ENCODE results near the gene ZNF205. TPM values are rescaled to one million over a fixed set of nuclear protein-coding genes. Genes with fewer than 3 reads are reported as not detected.

Gene ZNF205
- total and polyA plus RNA-seq, 2 of the 4 experiments (the other 2 are of a cell fraction), result 8.2 to 12.7 TPM

DNA sequence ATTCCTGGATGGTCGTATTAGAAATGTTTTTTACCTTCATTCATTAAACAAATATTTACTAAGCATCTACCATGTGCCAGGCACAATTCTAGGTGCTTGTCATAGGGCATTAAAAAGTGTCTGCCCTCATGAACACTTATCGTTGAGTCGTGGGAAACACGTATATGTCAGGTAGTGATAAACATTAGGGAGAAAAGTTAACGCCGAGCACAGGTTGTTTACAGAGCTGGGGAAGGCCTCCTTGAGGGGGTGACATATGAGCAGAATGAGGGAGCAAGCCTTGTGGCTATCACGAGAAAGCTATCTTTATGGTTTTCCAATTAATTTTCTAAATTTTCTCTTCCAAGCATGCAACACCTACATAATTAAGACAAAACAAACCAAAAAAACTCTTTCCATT lies 21.5 kb downstream of the ZNF205 start:
- peak overlapping the region; percentile 82 for H3K27ac ChIP-seq (ENCODE audit: insufficient read depth, low read length)
- H3K36me3 ChIP-seq (ENCODE audit: control insufficient read depth, insufficient read depth, low read length), result peaks cover 6% of the 10 kb centered on the region; the same call in 1 of the 2 replicates
- BruUV-seq (replicated peaks), result no TSS peak
- WGBS, 2 experiments (ENCODE audit: extremely low coverage in 2 of 2, insufficient read length in 1 of 2), result 69% methylated on average over 2 of the region's 7 CpGs; no CpG with 5 or more reads in 1 of the 2 experiments
- H4K5ac ChIP-seq (ENCODE audit: low read depth, low read length), result peak overlapping the region; percentile 92
- no peaks in the 10 kb centered on the region; the same call in 1 of the 2 replicates for H4K20me1 ChIP-seq (ENCODE audit: insufficient read depth, low read length)
- peaks cover 23 to 41% of the 10 kb centered on the region in 2 experiments for H3K79me1 ChIP-seq (ENCODE audit: low read depth in 1 of 2, low read length in 2 of 2)
- H2AK9ac ChIP-seq (replicated peaks; ENCODE audit: low read depth, low read length, poor library complexity), result peak overlapping the region; percentile 76
- H3K27me3 ChIP-seq (ENCODE audit: control insufficient read depth, insufficient read depth, low read length), result no peaks in the 10 kb centered on the region
- peak overlapping the region; percentile 93 to 97 for H4K8ac ChIP-seq (ENCODE audit: low read depth in 2 of 2, low read length in 2 of 2)
- no peak overlapping the region for H2AFZ ChIP-seq (replicated peaks; ENCODE audit: low read length, poor library complexity)
- TF ChIP-seq BHLHE40 (IDR thresholded peaks at IDR 0.05; ENCODE audit: low read depth, low read length) (no peak), FOS (IDR thresholded peaks at IDR 0.05; ENCODE audit: low read depth, low read length) (no peak), CEBPB (IDR thresholded peaks at IDR 0.05; ENCODE audit: low read depth, low read length) (no peak), RAD21 (IDR thresholded peaks at IDR 0.05; ENCODE audit: low read length) (no peak), USF2 (IDR thresholded peaks at IDR 0.05; ENCODE audit: low read depth, low read length) (no peak), SMC3 (IDR thresholded peaks at IDR 0.05; ENCODE audit: low read depth, low read length) (no peak), RFX5 (IDR thresholded peaks at IDR 0.05; ENCODE audit: low read depth, low read length) (no peak), MXI1 (IDR thresholded peaks at IDR 0.05; ENCODE audit: borderline replicate concordance, low read depth, low read length) (no peak), CHD1 (IDR thresholded peaks at IDR 0.05; ENCODE audit: low read depth, low read length) (no peak), MAZ (IDR thresholded peaks at IDR 0.05; ENCODE audit: borderline replicate concordance, low read depth, low read length) (no peak), RCOR1 (IDR thresholded peaks at IDR 0.05; ENCODE audit: insufficient replicate concordance, low read length) (no peak), NFE2L2 (IDR thresholded peaks at IDR 0.05; ENCODE audit: low read depth, low read length) (no peak), POLR2A (IDR thresholded peaks at IDR 0.05; ENCODE audit: low read depth, low read length) (no peak)
- TF ChIP-seq, protein P1, sequence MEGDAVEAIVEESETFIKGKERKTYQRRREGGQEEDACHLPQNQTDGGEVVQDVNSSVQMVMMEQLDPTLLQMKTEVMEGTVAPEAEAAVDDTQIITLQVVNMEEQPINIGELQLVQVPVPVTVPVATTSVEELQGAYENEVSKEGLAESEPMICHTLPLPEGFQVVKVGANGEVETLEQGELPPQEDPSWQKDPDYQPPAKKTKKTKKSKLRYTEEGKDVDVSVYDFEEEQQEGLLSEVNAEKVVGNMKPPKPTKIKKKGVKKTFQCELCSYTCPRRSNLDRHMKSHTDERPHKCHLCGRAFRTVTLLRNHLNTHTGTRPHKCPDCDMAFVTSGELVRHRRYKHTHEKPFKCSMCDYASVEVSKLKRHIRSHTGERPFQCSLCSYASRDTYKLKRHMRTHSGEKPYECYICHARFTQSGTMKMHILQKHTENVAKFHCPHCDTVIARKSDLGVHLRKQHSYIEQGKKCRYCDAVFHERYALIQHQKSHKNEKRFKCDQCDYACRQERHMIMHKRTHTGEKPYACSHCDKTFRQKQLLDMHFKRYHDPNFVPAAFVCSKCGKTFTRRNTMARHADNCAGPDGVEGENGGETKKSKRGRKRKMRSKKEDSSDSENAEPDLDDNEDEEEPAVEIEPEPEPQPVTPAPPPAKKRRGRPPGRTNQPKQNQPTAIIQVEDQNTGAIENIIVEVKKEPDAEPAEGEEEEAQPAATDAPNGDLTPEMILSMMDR (conservative IDR thresholded peaks at IDR 0.05; ENCODE audit: low read depth, low read length), result no peak
- TF ChIP-seq, protein P2, sequence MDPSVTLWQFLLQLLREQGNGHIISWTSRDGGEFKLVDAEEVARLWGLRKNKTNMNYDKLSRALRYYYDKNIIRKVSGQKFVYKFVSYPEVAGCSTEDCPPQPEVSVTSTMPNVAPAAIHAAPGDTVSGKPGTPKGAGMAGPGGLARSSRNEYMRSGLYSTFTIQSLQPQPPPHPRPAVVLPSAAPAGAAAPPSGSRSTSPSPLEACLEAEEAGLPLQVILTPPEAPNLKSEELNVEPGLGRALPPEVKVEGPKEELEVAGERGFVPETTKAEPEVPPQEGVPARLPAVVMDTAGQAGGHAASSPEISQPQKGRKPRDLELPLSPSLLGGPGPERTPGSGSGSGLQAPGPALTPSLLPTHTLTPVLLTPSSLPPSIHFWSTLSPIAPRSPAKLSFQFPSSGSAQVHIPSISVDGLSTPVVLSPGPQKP (IDR thresholded peaks at IDR 0.05; ENCODE audit: borderline replicate concordance, low read depth, low read length), result no peak
- ChIA-PET POLR2A (ENCODE audit: unreplicated experiment) (no interaction called here), CTCF (no interaction called here)
- dilution Hi-C loops (cut with HindIII; ENCODE audit: low sequenced_read_pairs, unreplicated experiment) (no loop called here), intact Hi-C loops (cut with micrococcal nuclease) (loop anchor here (2.0 kb wide), 1 partner anchor 33 kb away; no protein-coding TSS in a partner anchor), in situ Hi-C loops (cut with MboI; ENCODE audit: low sequenced_read_pairs) (no loop called here)
- peak overlapping the region; percentile 74 for H2AK5ac ChIP-seq (ENCODE audit: low read depth, low read length)
- H3K9me1 ChIP-seq (ENCODE audit: insufficient read depth, low read length), result no peaks in the 10 kb centered on the region
- no peak overlapping the region for H3K18ac ChIP-seq (ENCODE audit: low read depth, low read length)
- no peak overlapping the region for H2BK15ac ChIP-seq (ENCODE audit: low read depth, low read length)
- peaks cover 7% of the 10 kb centered on the region for H3K4me1 ChIP-seq (ENCODE audit: control insufficient read depth, insufficient read depth, low read length)
- no peak overlapping the region for H2BK120ac ChIP-seq (ENCODE audit: low read depth, low read length)
- DNase-seq, result no peak
- ATAC-seq (ENCODE audit: low read depth), result no peak
- peak overlapping the region; percentile 73 for H3K4me3 ChIP-seq (ENCODE audit: insufficient read depth, low read depth, low read length)
- 0 out of 2 replicates have a peak overlapping the region, but pooled peaks have one; percentile 90 for H3K4ac ChIP-seq (ENCODE audit: low read depth, low read length)
- no peak overlapping the region for H2BK5ac ChIP-seq (ENCODE audit: low read depth, low read length, poor library complexity, severe bottlenecking)
- peak overlapping the region; percentile 21; the same call in 1 of the 2 replicates for H3K23ac ChIP-seq (ENCODE audit: low read depth, low read length)
- H3K9ac ChIP-seq (ENCODE audit: low read depth, low read length), result peak overlapping the region; percentile 89
- no peak overlapping the region for H3K14ac ChIP-seq (replicated peaks; ENCODE audit: low read depth, low read length)
- no peaks in the 10 kb centered on the region for H3K9me3 ChIP-seq (ENCODE audit: control insufficient read depth, insufficient read depth, low read length)
- H4K91ac ChIP-seq (ENCODE audit: insufficient read depth, low read depth, low read length), result peak overlapping the region; percentile 89
- H3K4me2 ChIP-seq (ENCODE audit: low read depth, low read length), result peak overlapping the region; percentile 91
- H2BK20ac ChIP-seq (ENCODE audit: low read depth, low read length), result no peak overlapping the region
- peak overlapping the region; percentile 46; the same call in 1 of the 2 replicates for H3K56ac ChIP-seq (ENCODE audit: extremely low read depth, insufficient read depth, low read length)
